Stimulated activated effector memory CD8-positive, alpha-beta T cell treated with anti-CD3 and anti-CD28 coated beads, Interleukin-12 subunit alpha, Interleukin-12 subunit beta, amount 100 ng/mL, for 72 hours (primary cell): ENCODE measurements around the gene NEK5.

Experiments used
- ATAC-seq: fragments of 150-1000 bp; cut with Tn5 transposase; 2 replicates; pipeline ENCODE4 v1.10.0; 2021
- DNase-seq, 2 donors: peaks; one replicate each; pipeline ENCODE4 v3.0.0; 2021 to 2022; ENCODE audit warnings: low spot score in 2 of 2
- H3K27ac Mint-ChIP-seq: one replicate; pipeline ENCODE4 v1.8.0; 2022; ENCODE audit warnings: mild to moderate bottlenecking, mixed read lengths
- H3K36me3 Mint-ChIP-seq: one replicate; pipeline ENCODE4 v1.8.0; 2022; ENCODE audit warnings: mild to moderate bottlenecking, mixed read lengths
- H3K4me1 Mint-ChIP-seq: one replicate; pipeline ENCODE4 v1.8.0; 2022; ENCODE audit warnings: mixed read lengths
- H3K4me3 Mint-ChIP-seq: one replicate; pipeline ENCODE4 v1.8.0; 2022; ENCODE audit warnings: mild to moderate bottlenecking, mixed read lengths
- H3K9me3 Mint-ChIP-seq: one replicate; pipeline ENCODE4 v1.8.0; 2022; ENCODE audit warnings: mixed read lengths

The NEK5 gene

GRCh38 chr13:52020191-52020590 is 108.7 kb downstream of the NEK5 start:
- H3K4me3 Mint-ChIP-seq: no peak overlapping the region
- DNase-seq: no peak
- no peak for ATAC-seq
- peaks cover 89% of the 10 kb centered on the region for H3K36me3 Mint-ChIP-seq
- H3K9me3 Mint-ChIP-seq: no peaks in the 10 kb centered on the region
- peaks cover 32% of the 10 kb centered on the region for H3K4me1 Mint-ChIP-seq
- H3K27ac Mint-ChIP-seq: no peak overlapping the region

- Mint-ChIP-seq H3K27ac (no peak overlapping the region), H3K36me3 (peaks cover 58% of the 10 kb centered on the region), H3K4me1 (peaks cover 35% of the 10 kb centered on the region), H3K9me3 (no peaks in the 10 kb centered on the region), H3K4me3 (no peak overlapping the region)
- ATAC-seq: no peak
- DNase-seq: no peak
These were observed 112.6 kb downstream of the NEK5 start for GRCh38 chr13:52016296-52016695.

GRCh38 chr13:52012512-52012836 is 116.4 kb downstream of the NEK5 start:
- DNase-seq: no peak

GRCh38 chr13:52011632-52012511 is 117.0 kb downstream of the NEK5 start, which contains the start of gene ALG11:
ALG11 (plus strand) TSS chr13:52012398; CDS start chr13:52012419, 21 bp downstream.
- Mint-ChIP-seq H3K27ac (peak within 1 kb of the TSS; percentile 97), H3K36me3 (peaks cover 18% of the 10 kb centered on the region), H3K9me3 (no peaks in the 10 kb centered on the region), H3K4me1 (peaks cover 26% of the 10 kb centered on the region), H3K4me3 (peak within 1 kb of the TSS; percentile 97)
- peak; percentile 99 to 100 for DNase-seq
- ATAC-seq: peak; percentile 99

More at GRCh38 chr13:52012512-52012836, 116.4 kb downstream of the NEK5 start:
- peaks cover 20% of the 10 kb centered on the region for H3K36me3 Mint-ChIP-seq
- H3K4me1 Mint-ChIP-seq: peaks cover 31% of the 10 kb centered on the region
- H3K4me3 Mint-ChIP-seq: peak overlapping the region; percentile 97
- H3K27ac Mint-ChIP-seq: peak overlapping the region; percentile 97
- no peak for ATAC-seq
- H3K9me3 Mint-ChIP-seq: no peaks in the 10 kb centered on the region

DNA sequence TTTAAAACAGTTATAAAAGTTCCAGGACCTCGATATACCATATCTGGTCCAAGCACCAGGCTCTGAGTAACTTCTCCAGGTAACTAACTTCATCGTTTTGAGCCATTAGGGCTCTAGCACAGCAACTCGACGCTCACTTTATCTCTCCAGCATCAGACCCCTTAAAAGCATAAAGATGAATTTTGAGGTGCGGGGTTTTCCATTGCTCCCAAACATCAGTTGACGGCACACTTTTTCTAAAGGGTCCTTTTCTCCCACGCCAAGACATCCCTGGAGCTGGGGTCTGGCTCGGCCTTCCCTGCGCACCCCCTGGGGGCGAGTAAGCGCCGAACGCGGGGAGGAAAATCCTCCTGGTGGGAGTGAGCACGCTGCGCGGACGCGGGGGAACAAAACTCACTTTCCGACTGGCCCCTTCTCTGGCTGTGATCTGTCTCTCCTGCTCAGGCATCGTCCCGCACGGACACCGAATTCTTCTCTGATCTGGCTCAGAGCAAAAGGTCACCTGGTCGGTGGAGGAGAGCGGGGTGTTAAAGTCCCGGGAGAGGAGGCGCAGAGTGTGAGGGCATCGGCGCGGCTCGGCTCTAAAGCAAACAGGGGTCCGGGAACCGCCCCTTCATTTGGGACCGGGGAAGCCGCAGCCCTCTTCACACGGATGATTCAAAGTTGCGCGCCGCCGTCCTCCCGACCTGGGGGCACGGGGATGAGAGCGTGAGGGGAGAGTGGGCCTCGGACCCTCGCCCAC is 117.8 kb downstream of the NEK5 start, which contains the start of gene ATP7B:
Gene ATP7B (minus strand): TSS at position 561 of the 742 bp plus-strand sequence. CDS start 113 bp downstream, at position 448.
- H3K27ac Mint-ChIP-seq: peak within 1 kb of the TSS; percentile 97
- DNase-seq (peak in 1 of 2 donors; percentile 66), ATAC-seq (peak; percentile 20)
- H3K4me3 Mint-ChIP-seq: peak within 1 kb of the TSS; percentile 97
- no peaks in the 10 kb centered on the region for H3K9me3 Mint-ChIP-seq
- peaks cover 11% of the 10 kb centered on the region for H3K36me3 Mint-ChIP-seq
- peaks cover 19% of the 10 kb centered on the region for H3K4me1 Mint-ChIP-seq

DNA sequence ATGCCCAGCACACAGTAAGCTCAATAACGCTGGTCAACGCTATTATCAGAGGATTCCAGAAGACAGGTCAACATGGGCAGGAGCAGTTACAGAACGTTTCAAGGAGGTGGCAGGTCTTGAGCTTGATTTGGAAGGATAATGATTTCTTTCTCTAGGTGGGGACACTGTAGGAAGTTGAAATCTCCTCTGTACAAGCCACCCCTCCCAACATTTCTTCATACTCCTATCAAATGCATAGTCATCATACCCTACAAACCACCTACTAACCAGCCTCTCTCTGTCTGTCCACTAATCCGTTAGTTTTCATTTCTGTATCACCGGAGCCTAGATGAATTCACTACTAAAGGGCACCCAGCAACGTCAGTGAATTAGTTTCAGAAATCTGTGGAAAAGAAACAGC is 118.9 kb downstream of the NEK5 start:
- no peaks in the 10 kb centered on the region for H3K9me3 Mint-ChIP-seq
- DNase-seq: no peak
- peaks cover 6% of the 10 kb centered on the region for H3K36me3 Mint-ChIP-seq
- H3K4me1 Mint-ChIP-seq: peaks cover 13% of the 10 kb centered on the region
- H3K27ac Mint-ChIP-seq: no peak overlapping the region
- peak overlapping the region; percentile 97 for H3K4me3 Mint-ChIP-seq
- ATAC-seq: no peak

DNA sequence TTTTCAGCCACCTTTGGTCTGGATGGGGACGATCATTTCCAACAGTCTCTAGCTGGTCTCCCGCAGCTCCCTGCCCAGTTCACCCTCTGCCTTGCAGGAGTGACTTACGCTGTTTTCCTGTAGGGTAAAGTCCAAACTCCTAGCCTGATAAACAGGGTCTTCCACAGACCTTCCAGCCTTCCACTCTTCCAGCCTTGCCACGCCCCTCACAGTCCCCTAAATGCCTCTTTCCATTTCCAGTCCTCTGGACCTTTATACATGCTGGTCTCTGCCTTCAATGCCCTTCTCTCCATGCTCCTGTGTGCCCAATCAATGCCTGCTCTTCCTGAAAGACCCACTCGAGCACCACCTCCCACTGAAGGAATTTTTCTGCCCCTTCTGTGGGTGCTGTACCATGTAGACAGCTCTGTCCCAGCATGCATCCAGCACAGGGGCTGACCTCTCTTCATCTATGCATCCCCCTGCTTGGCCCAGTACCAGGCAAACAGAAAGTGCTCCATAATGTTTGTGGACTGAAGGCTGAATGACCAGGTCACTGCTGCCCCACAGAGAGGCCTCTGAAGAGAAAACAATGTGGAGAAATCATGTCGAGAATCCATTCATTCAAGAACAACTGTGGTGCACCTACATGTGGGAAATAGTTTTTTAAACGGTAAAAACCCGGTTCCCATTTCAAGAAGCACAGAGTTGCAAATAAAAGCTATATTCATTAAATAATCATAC is 122.2 kb downstream of the NEK5 start:
- no peak for ATAC-seq
- H3K4me1 Mint-ChIP-seq: peaks cover 8% of the 10 kb centered on the region

DNA sequence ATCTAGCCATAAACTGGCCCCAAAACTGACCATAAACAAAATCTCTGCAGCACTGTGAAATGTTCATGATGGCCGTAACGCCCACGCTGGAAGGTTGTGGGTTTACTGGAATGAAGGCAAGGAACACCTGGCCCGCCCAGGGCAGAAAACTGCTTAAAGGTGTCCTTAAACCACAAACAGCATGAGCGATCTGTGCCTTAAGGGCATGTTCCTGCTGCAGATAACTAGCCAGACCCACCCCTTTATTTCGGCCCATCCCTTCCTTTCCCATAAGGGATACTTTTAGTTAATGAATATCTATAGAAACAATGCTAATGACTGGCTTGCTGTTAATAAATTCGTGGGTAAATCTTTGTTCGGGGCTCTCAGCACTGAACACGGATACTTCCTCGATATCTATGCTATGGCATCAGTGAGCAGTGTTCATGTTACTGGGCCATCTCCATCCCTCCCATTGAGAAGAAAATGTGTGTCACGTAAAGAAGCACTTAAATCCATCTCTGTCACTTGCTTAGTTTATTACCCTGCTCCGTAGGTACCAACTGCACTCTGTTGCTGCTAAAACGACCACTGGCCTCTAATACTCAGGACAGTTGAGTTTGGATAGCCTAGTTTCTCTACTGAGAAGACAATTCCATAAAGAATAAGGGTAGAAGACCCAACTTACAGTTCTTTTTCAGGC is 122.9 kb downstream of the NEK5 start:
- no peak for DNase-seq
- Mint-ChIP-seq H3K9me3 (no peaks in the 10 kb centered on the region), H3K4me3 (no peak overlapping the region), H3K27ac (no peak overlapping the region), H3K4me1 (peaks cover 3% of the 10 kb centered on the region), H3K36me3 (no peaks in the 10 kb centered on the region)
- ATAC-seq: no peak

More for the DNA sequence above, 122.2 kb downstream of the NEK5 start:
- Mint-ChIP-seq H3K36me3 (no peaks in the 10 kb centered on the region), H3K27ac (no peak overlapping the region), H3K4me3 (no peak overlapping the region), H3K9me3 (no peaks in the 10 kb centered on the region)
- DNase-seq: no peak

GRCh38 chr13:52004511-52005170 is 124.2 kb downstream of the NEK5 start:
- Mint-ChIP-seq H3K27ac (no peak overlapping the region), H3K4me3 (no peak overlapping the region), H3K9me3 (no peaks in the 10 kb centered on the region), H3K4me1 (no peaks in the 10 kb centered on the region), H3K36me3 (no peaks in the 10 kb centered on the region)
- DNase-seq (no peak), ATAC-seq (peak; percentile 29)

DNA sequence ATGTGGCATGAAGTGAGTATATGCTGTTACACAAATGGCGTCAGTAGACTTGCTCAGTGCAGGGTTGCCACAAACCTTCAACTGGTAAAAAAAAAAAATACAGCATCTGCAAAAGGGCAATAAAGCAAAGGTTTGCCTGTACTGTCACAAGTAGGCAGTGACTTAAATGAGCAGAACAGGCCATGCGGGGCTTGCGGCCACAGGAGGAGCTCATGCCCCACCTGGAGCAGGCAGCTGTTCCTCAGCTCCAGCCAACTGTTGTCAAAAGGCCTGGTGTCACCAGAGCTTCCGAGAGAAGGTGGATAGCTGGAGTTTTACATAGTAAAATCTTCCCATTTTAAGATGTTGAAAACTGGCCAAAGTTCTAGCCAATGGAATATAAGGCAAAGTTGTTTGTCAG is 125.3 kb downstream of the NEK5 start:
- Mint-ChIP-seq H3K27ac (no peak overlapping the region), H3K4me1 (no peaks in the 10 kb centered on the region), H3K9me3 (no peaks in the 10 kb centered on the region), H3K36me3 (no peaks in the 10 kb centered on the region), H3K4me3 (no peak overlapping the region)
- ATAC-seq (no peak), DNase-seq (no peak)

GRCh38 chr13:52002361-52002760 is 126.5 kb downstream of the NEK5 start:
- ATAC-seq (no peak), DNase-seq (no peak)
- no peak overlapping the region for H3K4me3 Mint-ChIP-seq
- no peaks in the 10 kb centered on the region for H3K4me1 Mint-ChIP-seq
- H3K36me3 Mint-ChIP-seq: no peaks in the 10 kb centered on the region
- no peaks in the 10 kb centered on the region for H3K9me3 Mint-ChIP-seq
- no peak overlapping the region for H3K27ac Mint-ChIP-seq

GRCh38 chr13:52001120-52001731 is 127.6 kb downstream of the NEK5 start:
- Mint-ChIP-seq H3K27ac (no peak overlapping the region), H3K4me1 (no peaks in the 10 kb centered on the region), H3K9me3 (no peaks in the 10 kb centered on the region), H3K36me3 (no peaks in the 10 kb centered on the region), H3K4me3 (no peak overlapping the region)
- no peak for DNase-seq
- peak; percentile 74 for ATAC-seq

GRCh38 chr13:51999921-52000320 is 129.0 kb downstream of the NEK5 start:
- Mint-ChIP-seq H3K9me3 (no peaks in the 10 kb centered on the region), H3K4me3 (no peak overlapping the region), H3K27ac (no peak overlapping the region), H3K36me3 (no peaks in the 10 kb centered on the region), H3K4me1 (no peaks in the 10 kb centered on the region)
- DNase-seq: no peak
- ATAC-seq: no peak

GRCh38 chr13:51999510-51999911 is 129.4 kb downstream of the NEK5 start:
- DNase-seq (no peak), ATAC-seq (no peak)
- Mint-ChIP-seq H3K4me3 (no peak overlapping the region), H3K9me3 (no peaks in the 10 kb centered on the region), H3K4me1 (no peaks in the 10 kb centered on the region), H3K27ac (no peak overlapping the region), H3K36me3 (no peaks in the 10 kb centered on the region)
